Activated CD4-positive, alpha-beta T cell treated with anti-CD3 and anti-CD28 coated beads, Interleukin-2, amount 50 U/mL, for 48 hours (primary cell): Measurements from ENCODE around the gene KDM2A.

Experiments used
- DNase-seq, 2 experiments: peaks; one replicate each; pipeline ENCODE4 v3.0.0-alpha.2; 2020

The KDM2A gene

GRCh38 chr11:67287355-67288197 lies 168.5 kb downstream of the KDM2A start:
- peak; percentile 43 to 53 for DNase-seq

- no peak for DNase-seq
Measured at GRCh38 chr11:67288198-67288451, 169.1 kb downstream of the KDM2A start.

GRCh38 chr11:67288452-67289225 lies 169.6 kb downstream of the KDM2A start:
- peak; percentile 89 to 92 for DNase-seq

GRCh38 chr11:67289226-67289650 lies 170.2 kb downstream of the KDM2A start, which contains the start of gene ANKRD13D:
ANKRD13D (plus strand) TSS chr11:67289303; CDS start chr11:67289461, 158 bp downstream.
- no peak for DNase-seq

GRCh38 chr11:67289651-67290479 lies 170.8 kb downstream of the KDM2A start:
- DNase-seq = no peak

- no peak for DNase-seq
Measured at GRCh38 chr11:67290801-67291200, 171.7 kb downstream of the KDM2A start.

- DNase-seq = no peak
Measured at GRCh38 chr11:67291481-67292381, 172.7 kb downstream of the KDM2A start.

GRCh38 chr11:67292671-67293070 lies 173.6 kb downstream of the KDM2A start:
- DNase-seq = no peak

GRCh38 chr11:67293090-67293489 lies 174.0 kb downstream of the KDM2A start:
- no peak for DNase-seq

- no peak for DNase-seq
Measured at GRCh38 chr11:67295846-67296245, 176.8 kb downstream of the KDM2A start.

GRCh38 chr11:67298786-67299185 lies 179.7 kb downstream of the KDM2A start:
- DNase-seq = no peak

- DNase-seq = no peak
Measured at GRCh38 chr11:67299471-67300191, 180.6 kb downstream of the KDM2A start.

- no peak for DNase-seq
Measured at GRCh38 chr11:67300256-67300755, 181.2 kb downstream of the KDM2A start.

GRCh38 chr11:67300756-67301312 lies 181.8 kb downstream of the KDM2A start:
- no peak for DNase-seq

GRCh38 chr11:67301313-67301921 lies 182.4 kb downstream of the KDM2A start:
- DNase-seq = no peak

GRCh38 chr11:67301951-67302516 lies 183.0 kb downstream of the KDM2A start:
- DNase-seq = no peak

- no peak for DNase-seq
Measured at GRCh38 chr11:67302571-67303131, 183.6 kb downstream of the KDM2A start.

- peak; percentile 57 to 65 for DNase-seq
Measured at GRCh38 chr11:67303132-67303834, 184.2 kb downstream of the KDM2A start, which contains the start of gene SSH3. SSH3 (plus strand) TSS chr11:67303530; CDS start chr11:67303626, 96 bp downstream.
